Panc1 (cell line): ENCODE measurements around the gene TP53I11. TPM values are rescaled to one million over a fixed set of nuclear protein-coding genes. Genes with fewer than 3 reads are reported as not detected.

ENCODE experiments used
- ATAC-seq: fragments of 200-7000 bp; cut with Tn5 transposase; 2 replicates; pipeline ENCODE4 v1.9.1; 2020; ENCODE audit warnings: mild to moderate bottlenecking, moderate library complexity
- BruUV-seq: library from RNA; stranded (reverse); fragments of 400-500 nt; replicated peaks from 2 replicates; lab custom pipeline; 2021; lab: Mats Ljungman, UMichigan
- CTCF ChIA-PET: fragments of 300-600 bp; sonication (Branson Sonifier 250); formaldehyde crosslinking; loops from one replicate; lab custom pipeline; 2022; ENCODE audit warnings: antibody characterized with exemption; lab: Charles Lee
- POLR2A ChIA-PET: fragments of 300-600 bp; sonication (Branson Sonifier 250); formaldehyde crosslinking; loops from one replicate; lab custom pipeline; 2022; ENCODE audit warnings: antibody characterized with exemption; lab: Charles Lee
- DNase-seq: peaks from one replicate; pipeline ENCODE4 v3.0.0-alpha.2; 2010; ENCODE audit warnings: low read depth, low spot score
- H3K27ac ChIP-seq: 2 replicates; pipeline ENCODE4 v1.5.1; 2011; ENCODE audit warnings: mild to moderate bottlenecking, low read length, inconsistent platforms
- H3K27me3 ChIP-seq: fragments of 200-500 bp; sonication (Bioruptor generic); 2 replicates; pipeline ENCODE4 v1.6.0; 2014; ENCODE audit warnings: low read length, inconsistent platforms; ENCODE audit not compliant: control insufficient read depth, insufficient read depth
- H3K36me3 ChIP-seq: fragments of 200-500 bp; sonication (Bioruptor generic); 2 replicates; pipeline ENCODE4 v1.5.1; 2014; ENCODE audit warnings: inconsistent platforms, mild to moderate bottlenecking, low read length, moderate library complexity; ENCODE audit not compliant: control insufficient read depth, insufficient read depth
- H3K4me1 ChIP-seq: 2 replicates; pipeline ENCODE4 v1.5.1; 2011; ENCODE audit warnings: inconsistent platforms, mild to moderate bottlenecking, low read length, moderate library complexity; ENCODE audit not compliant: control insufficient read depth, insufficient read depth
- H3K4me3 ChIP-seq, 2 experiments: 2 replicates each; pipeline ENCODE4 v1.5.1; 2011 to 2012; ENCODE audit warnings: low read depth in 2 of 2, low read length in 2 of 2, mild to moderate bottlenecking in 2 of 2, inconsistent platforms in 1 of 2, moderate library complexity in 1 of 2
- H3K9me3 ChIP-seq: fragments of 200-500 bp; sonication (Bioruptor generic); 2 replicates; pipeline ENCODE4 v1.5.1; 2014; ENCODE audit warnings: low read depth, mild to moderate bottlenecking, inconsistent platforms, low read length, moderate library complexity; ENCODE audit not compliant: control insufficient read depth, insufficient read depth
- POLR2AphosphoS5 ChIP-seq: IDR thresholded peaks from 2 replicates; pipeline ENCODE4 v1.6.1; 2012; ENCODE audit warnings: mild to moderate bottlenecking, low read depth, low read length, moderate library complexity
- SIN3A ChIP-seq: IDR thresholded peaks from 2 replicates; pipeline ENCODE4 v1.6.1; 2012; ENCODE audit warnings: low read depth, mild to moderate bottlenecking, low read length, moderate library complexity, borderline replicate concordance; ENCODE audit not compliant: insufficient read depth
- TCF7L2 ChIP-seq: IDR thresholded peaks from 2 replicates; pipeline ENCODE4 v1.6.1; 2011; ENCODE audit warnings: mild to moderate bottlenecking, low read depth, low read length, inconsistent platforms
- in situ Hi-C: cut with HindIII; loops from 2 replicates; pipeline ENCODE4 v1.10.0; 2016; ENCODE audit warnings: low sequenced_read_pairs, low pct_unique_long_range_greater_than_20kb
- intact Hi-C: fragments of 100-400 bp; cut with micrococcal nuclease; formaldehyde crosslinking; loops from one replicate; pipeline ENCODE4 v1.10.0; 2022; ENCODE audit not compliant: unreplicated experiment
- total RNA-seq: library from RNA; stranded (reverse); gene quantifications from one replicate; pipeline ENCODE4 v1.2.1, GENCODE V29; 2021; ENCODE audit not compliant: unreplicated experiment
- TF ChIP-seq, protein P1 (sequence below): fragments of 450-650 bp; IDR thresholded peaks from 2 replicates; pipeline ENCODE4 v1.5.1; 2017; ENCODE audit warnings: mild to moderate bottlenecking
- TF ChIP-seq, protein P2 (sequence below), 2 experiments: IDR thresholded peaks; 2 replicates each; pipeline ENCODE4 v1.6.1; 2011 to 2012; ENCODE audit warnings: low read depth in 2 of 2, control low read depth in 1 of 2, low read length in 1 of 2, mild to moderate bottlenecking in 1 of 2, moderate library complexity in 1 of 2; ENCODE audit not compliant: insufficient read depth in 1 of 2

TP53I11 gene
- total RNA-seq, 1 experiment from 2014 or later, result 132 TPM

DNA sequence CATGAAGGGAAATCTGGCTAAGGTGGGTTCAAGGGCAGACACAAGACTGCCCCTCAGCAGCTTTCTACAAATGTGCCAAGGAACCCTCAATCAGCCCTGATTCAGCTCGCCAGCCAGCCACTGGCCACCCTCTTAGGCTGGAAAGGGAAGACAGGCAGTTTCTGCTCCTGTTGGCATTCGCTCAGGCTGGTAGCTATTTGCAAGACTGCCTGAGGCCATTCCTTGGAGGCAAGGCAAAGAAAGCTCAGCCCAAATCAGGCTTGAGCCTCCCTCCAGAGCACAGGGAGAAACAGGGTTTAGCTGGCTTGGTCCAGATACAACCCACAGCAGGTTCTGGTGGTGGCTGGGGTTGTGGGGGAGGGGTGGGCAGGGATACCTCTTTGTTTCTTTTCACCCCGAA lies 19.2 kb downstream of the TP53I11 start:
- no peaks in the 10 kb centered on the region for H3K27me3 ChIP-seq
- H3K9me3 ChIP-seq, result no peaks in the 10 kb centered on the region
- peak; percentile 51; the same call in 1 of the 2 replicates for TF ChIP-seq POLR2AphosphoS5
- TF ChIP-seq, protein P1, sequence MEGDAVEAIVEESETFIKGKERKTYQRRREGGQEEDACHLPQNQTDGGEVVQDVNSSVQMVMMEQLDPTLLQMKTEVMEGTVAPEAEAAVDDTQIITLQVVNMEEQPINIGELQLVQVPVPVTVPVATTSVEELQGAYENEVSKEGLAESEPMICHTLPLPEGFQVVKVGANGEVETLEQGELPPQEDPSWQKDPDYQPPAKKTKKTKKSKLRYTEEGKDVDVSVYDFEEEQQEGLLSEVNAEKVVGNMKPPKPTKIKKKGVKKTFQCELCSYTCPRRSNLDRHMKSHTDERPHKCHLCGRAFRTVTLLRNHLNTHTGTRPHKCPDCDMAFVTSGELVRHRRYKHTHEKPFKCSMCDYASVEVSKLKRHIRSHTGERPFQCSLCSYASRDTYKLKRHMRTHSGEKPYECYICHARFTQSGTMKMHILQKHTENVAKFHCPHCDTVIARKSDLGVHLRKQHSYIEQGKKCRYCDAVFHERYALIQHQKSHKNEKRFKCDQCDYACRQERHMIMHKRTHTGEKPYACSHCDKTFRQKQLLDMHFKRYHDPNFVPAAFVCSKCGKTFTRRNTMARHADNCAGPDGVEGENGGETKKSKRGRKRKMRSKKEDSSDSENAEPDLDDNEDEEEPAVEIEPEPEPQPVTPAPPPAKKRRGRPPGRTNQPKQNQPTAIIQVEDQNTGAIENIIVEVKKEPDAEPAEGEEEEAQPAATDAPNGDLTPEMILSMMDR, result no peak
- no TSS peak for BruUV-seq
- ATAC-seq (no peak), DNase-seq (no peak)
- ChIA-PET CTCF (interaction anchor here (0.6 to 8.2 kb wide), 3 partner anchors 93 to 179 kb away, joined by 3 to 115 read pairs (median 10); no protein-coding TSS in a partner anchor), POLR2A (no interaction called here)
- intact Hi-C loops, result loop anchor here (10.0 kb wide), 1 partner anchor 403 kb away; no protein-coding TSS in a partner anchor
- no peaks in the 10 kb centered on the region for H3K36me3 ChIP-seq
- peaks cover 17% of the 10 kb centered on the region for H3K4me1 ChIP-seq
- H3K27ac ChIP-seq, result no peak overlapping the region
- H3K4me3 ChIP-seq, result no peak overlapping the region
- in situ Hi-C loops, result no loop called here

DNA sequence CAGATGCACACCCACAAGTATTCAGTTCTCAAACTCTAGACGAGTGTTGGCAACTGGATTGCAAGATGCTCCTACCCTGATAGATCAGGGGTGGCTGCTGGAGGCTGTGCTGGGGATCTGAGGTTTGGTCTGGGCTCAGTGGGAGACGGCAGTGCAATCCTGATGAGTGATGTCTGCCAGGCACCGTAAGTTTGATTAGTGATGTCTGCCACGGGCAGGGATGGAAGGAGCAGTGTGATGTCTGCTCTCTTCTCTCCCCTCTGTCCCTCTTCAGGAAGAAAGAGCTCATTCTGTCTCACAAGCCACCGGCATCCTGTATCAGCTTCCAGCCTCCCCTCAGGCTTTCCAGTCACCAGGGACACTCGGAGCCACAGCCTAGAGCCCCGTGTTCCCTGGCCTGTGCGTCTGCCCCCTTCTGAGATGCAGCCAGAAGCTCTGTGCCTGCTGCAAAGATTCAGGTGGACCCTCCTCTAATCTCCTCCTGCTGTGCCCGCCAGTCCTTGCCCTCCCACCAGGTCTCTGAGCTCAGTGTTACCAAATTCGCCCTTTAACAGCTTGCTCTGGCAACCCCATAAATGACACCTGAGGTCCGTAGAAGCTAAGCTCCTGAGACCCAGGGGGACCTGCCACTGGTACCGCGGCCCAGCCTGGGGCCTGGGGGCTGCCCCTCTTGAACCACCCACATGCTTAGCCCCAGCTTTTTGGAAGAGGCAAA lies 19.9 kb downstream of the TP53I11 start:
- ChIA-PET CTCF (interaction anchor here (0.6 to 8.2 kb wide), 3 partner anchors 19 to 173 kb away, joined by 8 to 115 read pairs (median 10); no protein-coding TSS in a partner anchor), POLR2A (no interaction called here)
- BruUV-seq, result no TSS peak
- intact Hi-C loops (loop anchor here (10.0 kb wide), 1 partner anchor 404 kb away; no protein-coding TSS in a partner anchor), in situ Hi-C loops (no loop called here)
- ATAC-seq (no peak), DNase-seq (no peak)
- Histone ChIP-seq H3K27ac (no peak overlapping the region), H3K4me3 (no peak overlapping the region), H3K27me3 (no peaks in the 10 kb centered on the region), H3K4me1 (peaks cover 17% of the 10 kb centered on the region), H3K36me3 (no peaks in the 10 kb centered on the region), H3K9me3 (no peaks in the 10 kb centered on the region)
- TF ChIP-seq, protein P2, sequence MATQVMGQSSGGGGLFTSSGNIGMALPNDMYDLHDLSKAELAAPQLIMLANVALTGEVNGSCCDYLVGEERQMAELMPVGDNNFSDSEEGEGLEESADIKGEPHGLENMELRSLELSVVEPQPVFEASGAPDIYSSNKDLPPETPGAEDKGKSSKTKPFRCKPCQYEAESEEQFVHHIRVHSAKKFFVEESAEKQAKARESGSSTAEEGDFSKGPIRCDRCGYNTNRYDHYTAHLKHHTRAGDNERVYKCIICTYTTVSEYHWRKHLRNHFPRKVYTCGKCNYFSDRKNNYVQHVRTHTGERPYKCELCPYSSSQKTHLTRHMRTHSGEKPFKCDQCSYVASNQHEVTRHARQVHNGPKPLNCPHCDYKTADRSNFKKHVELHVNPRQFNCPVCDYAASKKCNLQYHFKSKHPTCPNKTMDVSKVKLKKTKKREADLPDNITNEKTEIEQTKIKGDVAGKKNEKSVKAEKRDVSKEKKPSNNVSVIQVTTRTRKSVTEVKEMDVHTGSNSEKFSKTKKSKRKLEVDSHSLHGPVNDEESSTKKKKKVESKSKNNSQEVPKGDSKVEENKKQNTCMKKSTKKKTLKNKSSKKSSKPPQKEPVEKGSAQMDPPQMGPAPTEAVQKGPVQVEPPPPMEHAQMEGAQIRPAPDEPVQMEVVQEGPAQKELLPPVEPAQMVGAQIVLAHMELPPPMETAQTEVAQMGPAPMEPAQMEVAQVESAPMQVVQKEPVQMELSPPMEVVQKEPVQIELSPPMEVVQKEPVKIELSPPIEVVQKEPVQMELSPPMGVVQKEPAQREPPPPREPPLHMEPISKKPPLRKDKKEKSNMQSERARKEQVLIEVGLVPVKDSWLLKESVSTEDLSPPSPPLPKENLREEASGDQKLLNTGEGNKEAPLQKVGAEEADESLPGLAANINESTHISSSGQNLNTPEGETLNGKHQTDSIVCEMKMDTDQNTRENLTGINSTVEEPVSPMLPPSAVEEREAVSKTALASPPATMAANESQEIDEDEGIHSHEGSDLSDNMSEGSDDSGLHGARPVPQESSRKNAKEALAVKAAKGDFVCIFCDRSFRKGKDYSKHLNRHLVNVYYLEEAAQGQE (IDR thresholded peaks at IDR 0.05; ENCODE audit: insufficient read depth in 1 of 2, low read depth in 2 of 2, low read length in 1 of 2), result no peak
- TF ChIP-seq, protein P1, result no peak
- TF ChIP-seq SIN3A (no peak), TCF7L2 (no peak), POLR2AphosphoS5 (no peak)
